ENCODE data around the gene AKT1.

AKT1 gene

DNA sequence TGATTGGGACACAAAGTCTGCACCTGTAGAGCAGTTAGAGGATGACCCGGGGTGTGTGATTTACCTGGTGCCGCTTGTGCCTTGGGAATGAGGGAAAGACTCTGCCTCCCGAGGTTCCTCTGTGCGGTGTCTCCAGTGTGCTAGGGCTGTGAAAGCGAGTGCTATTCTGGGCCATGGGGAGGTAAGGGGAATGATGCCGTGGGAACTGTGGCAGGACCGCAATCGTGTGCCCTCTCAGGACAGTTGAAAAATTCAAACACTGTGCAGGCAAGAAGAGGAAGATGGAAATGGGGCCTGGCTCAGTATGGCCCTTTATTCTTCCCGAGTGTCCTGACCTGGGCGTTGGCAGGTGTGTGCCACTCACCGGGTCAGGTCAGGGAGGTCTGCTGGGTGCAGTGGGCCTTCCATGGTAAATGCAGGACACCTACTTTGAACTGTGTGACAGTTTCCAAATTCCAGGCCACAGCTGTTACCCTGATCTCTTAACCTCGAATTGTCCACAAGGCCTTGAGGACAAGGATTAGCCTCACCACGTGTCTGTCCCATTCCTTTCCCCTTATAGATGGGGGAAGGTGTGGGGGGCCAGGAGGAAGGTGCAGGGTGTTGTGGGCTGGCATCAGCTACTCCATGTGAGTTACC lies 41.2 kb downstream of the AKT1 start:
- H3K4me3 ChIP-seq (ENCODE audit: low read length) = peak overlapping the region; percentile 94
- H3K27ac ChIP-seq (ENCODE audit: low read depth, low read length) = no peak overlapping the region
- H3K9me3 ChIP-seq (ENCODE audit: control insufficient read depth, insufficient read depth, low read length) = peaks cover 4% of the 10 kb centered on the region; the same call in 1 of the 2 replicates
- peaks cover 62% of the 10 kb centered on the region for H3K36me3 ChIP-seq (ENCODE audit: control insufficient read depth, low read length)
- H3F3A ChIP-seq (ENCODE audit: control insufficient read depth, insufficient read depth) = no peaks in the 10 kb centered on the region; the same call in 1 of the 2 replicates
- H3K27me3 ChIP-seq (ENCODE audit: control insufficient read depth, low read length) = 0 out of 2 replicates have a peak, but pooled peaks cover 2% of the 10 kb centered on the region
- no peak for TF ChIP-seq EZH2phosphoT487 (IDR thresholded peaks at IDR 0.05; ENCODE audit: borderline replicate concordance, low read length)
- no peak for TF ChIP-seq CTCF (IDR thresholded peaks at IDR 0.05; ENCODE audit: low read depth, low read length, poor library complexity, severe bottlenecking)
- H3K9me2 ChIP-seq (replicated peaks; ENCODE audit: control insufficient read depth, low read length) = no peaks in the 10 kb centered on the region
- H3K4me1 ChIP-seq (ENCODE audit: control insufficient read depth, low read length) = peaks cover 20% of the 10 kb centered on the region
- H4K20me1 ChIP-seq (ENCODE audit: control insufficient read depth, insufficient read depth, low read depth, low read length) = peaks cover 16% of the 10 kb centered on the region; the same call in 1 of the 2 replicates
- peak overlapping the region; percentile 98 for H3K4me2 ChIP-seq (ENCODE audit: low read length)
- peaks cover 56% of the 10 kb centered on the region for H3K79me2 ChIP-seq (ENCODE audit: control insufficient read depth, low read length)

DNA sequence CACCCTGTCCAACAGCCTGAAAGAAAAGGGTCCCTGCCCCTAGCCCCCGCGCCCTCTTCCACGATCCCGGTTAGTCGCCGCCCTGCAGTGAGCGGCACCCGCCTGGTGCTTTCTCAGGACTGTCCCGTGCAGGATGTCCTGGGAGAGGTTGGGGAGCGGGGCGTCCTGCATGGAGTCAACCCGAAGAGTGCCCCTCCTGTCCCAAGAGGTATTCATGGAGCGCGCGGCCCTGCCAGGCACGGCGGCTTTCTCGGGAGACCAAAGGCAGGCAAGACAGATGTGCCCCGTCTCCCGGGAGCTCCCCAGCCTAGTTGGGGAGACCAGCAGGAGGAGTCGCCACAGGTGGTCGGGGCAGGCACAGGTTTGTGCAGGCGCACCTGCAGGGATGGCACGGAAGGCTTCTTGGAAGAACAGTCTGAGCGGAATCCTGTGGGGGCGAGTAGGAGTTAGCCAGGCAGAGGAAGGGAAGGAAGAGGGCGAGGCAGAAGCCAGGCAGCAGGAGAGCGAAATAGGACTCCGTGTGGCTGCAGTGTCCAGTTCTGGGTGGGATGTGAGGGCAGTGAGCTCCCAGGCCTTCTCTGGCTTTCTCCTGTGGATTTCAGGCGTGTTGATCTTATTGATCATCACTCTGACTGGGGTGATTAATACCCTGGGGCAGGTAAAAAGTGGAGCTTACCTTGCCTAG lies 41.9 kb downstream of the AKT1 start:
- H3K27me3 ChIP-seq (ENCODE audit: control insufficient read depth, low read length) = peaks cover 5% of the 10 kb centered on the region; the same call in 1 of the 2 replicates
- H3K4me3 ChIP-seq (ENCODE audit: low read length) = peak overlapping the region; percentile 94
- peaks cover 4% of the 10 kb centered on the region; the same call in 1 of the 2 replicates for H3K9me3 ChIP-seq (ENCODE audit: control insufficient read depth, insufficient read depth, low read length)
- peaks cover 20% of the 10 kb centered on the region for H3K4me1 ChIP-seq (ENCODE audit: control insufficient read depth, low read length)
- peak overlapping the region; percentile 98 for H3K4me2 ChIP-seq (ENCODE audit: low read length)
- H3K27ac ChIP-seq (ENCODE audit: low read depth, low read length) = 0 out of 2 replicates have a peak overlapping the region, but pooled peaks have one; percentile 20
- peaks cover 16% of the 10 kb centered on the region; the same call in 1 of the 2 replicates for H4K20me1 ChIP-seq (ENCODE audit: control insufficient read depth, insufficient read depth, low read depth, low read length)
- peaks cover 55% of the 10 kb centered on the region for H3K36me3 ChIP-seq (ENCODE audit: control insufficient read depth, low read length)
- TF ChIP-seq EZH2phosphoT487 (IDR thresholded peaks at IDR 0.05; ENCODE audit: borderline replicate concordance, low read length) = no peak
- TF ChIP-seq CTCF (IDR thresholded peaks at IDR 0.05; ENCODE audit: low read depth, low read length, poor library complexity, severe bottlenecking) = no peak
- no peaks in the 10 kb centered on the region for H3K9me2 ChIP-seq (replicated peaks; ENCODE audit: control insufficient read depth, low read length)
- peaks cover 50% of the 10 kb centered on the region for H3K79me2 ChIP-seq (ENCODE audit: control insufficient read depth, low read length)
- no peaks in the 10 kb centered on the region; the same call in 1 of the 2 replicates for H3F3A ChIP-seq (ENCODE audit: control insufficient read depth, insufficient read depth)

DNA sequence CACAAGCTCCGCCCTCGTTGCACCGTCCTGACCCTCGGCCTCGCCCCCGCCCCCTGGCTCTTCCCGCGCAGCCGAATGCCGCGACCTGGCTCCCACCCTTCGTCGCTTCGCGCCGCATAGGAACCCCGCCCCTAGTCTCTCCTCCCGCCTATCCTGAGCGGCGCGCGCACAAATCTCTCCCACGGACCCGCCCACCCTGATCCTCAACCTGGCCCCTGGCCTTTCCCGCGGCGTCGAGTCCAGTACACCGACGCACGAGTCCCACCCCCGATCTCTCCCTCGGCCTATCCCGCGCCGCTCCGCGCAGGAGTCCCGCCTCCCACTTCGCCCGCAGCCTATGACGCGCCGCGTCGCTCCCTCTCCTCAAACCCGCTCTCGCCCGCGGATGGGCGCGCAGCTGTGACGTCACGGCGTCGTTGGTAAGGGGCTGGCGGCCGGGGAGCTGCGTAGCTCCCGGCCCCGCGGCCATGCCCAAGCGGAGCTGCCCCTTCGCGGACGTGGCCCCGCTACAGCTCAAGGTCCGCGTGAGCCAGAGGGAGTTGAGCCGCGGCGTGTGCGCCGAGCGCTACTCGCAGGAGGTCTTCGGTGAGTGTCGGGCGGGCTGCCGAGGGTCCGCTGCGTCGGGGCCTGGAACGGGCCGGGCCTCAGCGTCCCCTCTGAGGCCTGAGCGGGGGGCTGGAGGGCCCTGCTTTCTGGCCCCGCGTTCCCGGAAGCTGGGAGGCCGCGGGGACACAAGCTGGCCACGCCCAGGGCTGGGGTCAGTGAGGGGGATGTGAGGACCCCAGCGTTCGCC lies 42.6 kb downstream of the AKT1 start, which contains the start of gene SIVA1:
TSS of gene SIVA1 (plus strand) at position 413 of the 793 bp plus-strand sequence. CDS start at position 468, 55 bp downstream.
- H3K9me3 ChIP-seq (ENCODE audit: control insufficient read depth, insufficient read depth, low read length) = peaks cover 4% of the 10 kb centered on the region; the same call in 1 of the 2 replicates
- peak within 1 kb of the TSS; percentile 63 for H3K27ac ChIP-seq (ENCODE audit: low read depth, low read length)
- H3F3A ChIP-seq (ENCODE audit: control insufficient read depth, insufficient read depth) = no peaks in the 10 kb centered on the region; the same call in 1 of the 2 replicates
- no peaks in the 10 kb centered on the region for H3K9me2 ChIP-seq (replicated peaks; ENCODE audit: control insufficient read depth, low read length)
- peaks cover 16% of the 10 kb centered on the region; the same call in 1 of the 2 replicates for H4K20me1 ChIP-seq (ENCODE audit: control insufficient read depth, insufficient read depth, low read depth, low read length)
- H3K4me2 ChIP-seq (ENCODE audit: low read length) = peak within 1 kb of the TSS; percentile 98
- peaks cover 7% of the 10 kb centered on the region; the same call in 1 of the 2 replicates for H3K27me3 ChIP-seq (ENCODE audit: control insufficient read depth, low read length)
- peaks cover 49% of the 10 kb centered on the region for H3K79me2 ChIP-seq (ENCODE audit: control insufficient read depth, low read length)
- peaks cover 20% of the 10 kb centered on the region for H3K4me1 ChIP-seq (ENCODE audit: control insufficient read depth, low read length)
- TF ChIP-seq CTCF (IDR thresholded peaks at IDR 0.05; ENCODE audit: low read depth, low read length, poor library complexity, severe bottlenecking) (no peak), EZH2phosphoT487 (IDR thresholded peaks at IDR 0.05; ENCODE audit: borderline replicate concordance, low read length) (no peak)
- peaks cover 48% of the 10 kb centered on the region for H3K36me3 ChIP-seq (ENCODE audit: control insufficient read depth, low read length)
- H3K4me3 ChIP-seq (ENCODE audit: low read length) = peak within 1 kb of the TSS; percentile 94

Measured in DOHH2 (cell line).